Endothelial cell of umbilical vein (primary cell): ENCODE measurements around the gene CETN1. TPM values are rescaled to one million over a fixed set of nuclear protein-coding genes. Genes with fewer than 3 reads are reported as not detected.

Source experiments
- BruUV-seq: library from RNA; stranded (reverse); fragments of 400-500 nt; replicated peaks from 2 replicates; lab custom pipeline; 2021; lab: Mats Ljungman, UMichigan
- CTCF ChIA-PET: fragments of 300-600, 350-600 bp; sonication (Branson Sonifier 250); formaldehyde crosslinking; loops from one replicate; lab custom pipeline; 2021; ENCODE audit warnings: antibody characterized with exemption, inconsistent platforms; lab: Charles Lee
- POLR2A ChIA-PET: fragments of 300-600, 350-600 bp; sonication (Branson Sonifier 250); formaldehyde crosslinking; loops from one replicate; lab custom pipeline; 2021; ENCODE audit warnings: antibody characterized with exemption, inconsistent platforms; lab: Charles Lee
- DNase-seq: peaks from one replicate; pipeline ENCODE4 v3.0.0-alpha.2; 2011; ENCODE audit warnings: low read depth, low spot score
- FAIRE-seq: peaks from 2 replicates; lab custom pipeline; 2011; peaks lifted over from hg19 to GRCh38; lab: Jason Lieb, UNC
- H2AFZ ChIP-seq: 2 replicates; pipeline ENCODE4 v1.6.0; 2012; ENCODE audit warnings: low read depth, low read length, control low read depth, inconsistent platforms
- H3K27ac ChIP-seq: 2 replicates; pipeline ENCODE4 v1.5.1; 2011; ENCODE audit warnings: low read depth, mild to moderate bottlenecking, control low read depth, low read length, moderate library complexity; ENCODE audit not compliant: insufficient read depth
- H3K27me3 ChIP-seq, 2 experiments: 2 replicates each; pipeline versions ENCODE4 v1.6.0 to v1.6.1; 2011; ENCODE audit warnings: low read length in 2 of 2, mixed read lengths in 1 of 2; ENCODE audit not compliant: control insufficient read depth in 2 of 2, insufficient read depth in 2 of 2
- H3K36me3 ChIP-seq, 2 experiments: 2 replicates in 1 of 2; 3 replicates in 1 of 2; pipeline ENCODE4 v1.5.1; 2011; ENCODE audit warnings: low read length in 2 of 2, mild to moderate bottlenecking in 1 of 2, moderate library complexity in 1 of 2; ENCODE audit not compliant: control insufficient read depth in 2 of 2, insufficient read depth in 2 of 2; ENCODE audit errors: extremely low read depth in 1 of 2
- H3K4me1 ChIP-seq: 3 replicates; pipeline ENCODE4 v1.5.1; 2011; ENCODE audit warnings: mild to moderate bottlenecking, low read length; ENCODE audit not compliant: control insufficient read depth, insufficient read depth; ENCODE audit errors: extremely low read depth
- H3K4me2 ChIP-seq: 2 replicates; pipeline ENCODE4 v1.6.1; 2011; ENCODE audit warnings: low read length, control low read depth, mixed read lengths; ENCODE audit not compliant: insufficient read depth
- H3K4me3 ChIP-seq, 3 experiments: fragments of 200-600 bp in 1 of 3; sonication (generic), shearing (Covaris generic) in 1 of 3; replicated peaks in 1 of 3; 2 replicates each; pipeline ENCODE4 v1.5.1; 2011 to 2016; ENCODE audit warnings: control low read depth in 3 of 3, low read length in 3 of 3, mild to moderate bottlenecking in 2 of 3, inconsistent platforms in 1 of 3, low read depth in 1 of 3, moderate library complexity in 1 of 3; ENCODE audit not compliant: insufficient read depth in 1 of 3
- H3K79me2 ChIP-seq: 2 replicates; pipeline ENCODE4 v1.6.0; 2012; ENCODE audit warnings: low read length, inconsistent platforms; ENCODE audit not compliant: control insufficient read depth, insufficient read depth
- H3K9ac ChIP-seq: replicated peaks from 2 replicates; pipeline ENCODE3; 2011; ENCODE audit warnings: low read length, control low read depth; ENCODE audit not compliant: insufficient read depth; ENCODE audit errors: extremely low read depth
- H3K9me1 ChIP-seq: replicated peaks from 3 replicates; pipeline ENCODE4 v1.6.0; 2011; ENCODE audit warnings: mild to moderate bottlenecking, low read length; ENCODE audit not compliant: control insufficient read depth, insufficient read depth; ENCODE audit errors: extremely low read depth
- H3K9me3 ChIP-seq: replicated peaks from 2 replicates; pipeline ENCODE4 v1.5.1; 2012; ENCODE audit warnings: low read length, inconsistent platforms; ENCODE audit not compliant: control insufficient read depth, insufficient read depth
- H4K20me1 ChIP-seq: replicated peaks from 2 replicates; pipeline ENCODE3; 2011; ENCODE audit warnings: mild to moderate bottlenecking, low read length; ENCODE audit not compliant: control insufficient read depth, insufficient read depth; ENCODE audit errors: extremely low read depth
- CTCF ChIP-seq, 2 donors: IDR thresholded peaks; 1 replicate in 1 of 2; 2 replicates in 1 of 2; pipeline ENCODE4 v1.5.1; 2011; ENCODE audit warnings: low read length in 2 of 2, mild to moderate bottlenecking in 2 of 2, moderate library complexity in 2 of 2, control low read depth in 1 of 2, inconsistent platforms in 1 of 2, low read depth in 1 of 2; ENCODE audit not compliant: insufficient read depth in 1 of 2; ENCODE audit errors: extremely low read depth in 1 of 2
- EZH2 ChIP-seq: IDR thresholded peaks from 2 replicates; pipeline ENCODE4 v1.6.1; 2012; ENCODE audit warnings: borderline replicate concordance, low read depth, mild to moderate bottlenecking, moderate library complexity, low read length, inconsistent platforms; ENCODE audit not compliant: severe bottlenecking
- FOS ChIP-seq: IDR thresholded peaks from 2 replicates; pipeline ENCODE4 v1.6.1; 2011; ENCODE audit warnings: mild to moderate bottlenecking, low read length, moderate library complexity, borderline replicate concordance; ENCODE audit not compliant: insufficient read depth
- GATA2 ChIP-seq: IDR thresholded peaks from 2 replicates; pipeline ENCODE4 v1.7.0; 2011; ENCODE audit warnings: low read depth, mild to moderate bottlenecking, moderate library complexity, mixed read lengths, low read length; ENCODE audit not compliant: insufficient read length, insufficient read depth
- JUN ChIP-seq: IDR thresholded peaks from 2 replicates; pipeline ENCODE4 v1.6.1; 2011; ENCODE audit warnings: borderline replicate concordance, low read depth; ENCODE audit not compliant: insufficient read length, insufficient read depth
- MAX ChIP-seq: IDR thresholded peaks from 2 replicates; pipeline ENCODE4 v1.6.1; 2011; ENCODE audit not compliant: insufficient read depth, insufficient read length
- MYC ChIP-seq: IDR thresholded peaks from one replicate; pipeline ENCODE4 v1.6.1; 2011; ENCODE audit warnings: mild to moderate bottlenecking, low read depth, low read length
- POLR2A ChIP-seq: IDR thresholded peaks from 2 replicates; pipeline ENCODE4 v1.6.1; 2012; ENCODE audit warnings: low read depth, mild to moderate bottlenecking, control low read depth, low read length
- POLR2AphosphoS5 ChIP-seq: IDR thresholded peaks from 2 replicates; pipeline ENCODE4 v1.6.1; 2012; ENCODE audit warnings: low read depth, mild to moderate bottlenecking, control low read depth, low read length, moderate library complexity; ENCODE audit not compliant: insufficient read depth
- dilution Hi-C: fragments of 300-500 bp; cut with MboI; formaldehyde crosslinking; loops from one replicate; pipeline ENCODE4 v1.15.0; 2019; ENCODE audit warnings: low sequenced_read_pairs; ENCODE audit not compliant: extremely low pct_ligation_motif_present
- intact Hi-C: fragments of 100-400 bp; cut with micrococcal nuclease; formaldehyde crosslinking; loops from one replicate; pipeline ENCODE4 v1.10.0; 2022
- polyA plus RNA-seq, 4 experiments: library from polyadenylated mRNA; depleted of rRNA in 3 of 4; stranded (reverse) in 3 of 4; unstranded in 1 of 4; fragments of >200 nt; gene quantifications; 2 replicates each; pipeline versions ENCODE4 v1.2.1 to v1.2.3, GENCODE V29; 2011 to 2012; ENCODE audit warnings: missing spikeins in 1 of 4
- total RNA-seq: library from RNA; stranded (reverse); gene quantifications from 2 replicates; pipeline ENCODE4 v1.2.3, GENCODE V29; 2021

CETN1 gene
- total and polyA plus RNA-seq, 2 donors (not counting 3 experiments of a cell fraction or from before 2014, with no cell fraction given), result not detected

- H3K27ac ChIP-seq, result no peak overlapping the region
- ChIA-PET CTCF (no interaction called here), POLR2A (no interaction called here)
- TF ChIP-seq POLR2AphosphoS5 (no peak), MAX (no peak), JUN (no peak), POLR2A (no peak), EZH2 (no peak), FOS (no peak), GATA2 (no peak), MYC (no peak), CTCF (IDR thresholded peaks at IDR 0.05; ENCODE audit: extremely low read depth in 1 of 2, insufficient read depth in 1 of 2, low read depth in 1 of 2, low read length in 2 of 2) (no peak)
- DNase-seq, result no peak
- dilution Hi-C loops (no loop called here), intact Hi-C loops (no loop called here)
- no TSS peak for BruUV-seq
- no peaks in the 10 kb centered on the region for H3K9me3 ChIP-seq
- H3K9ac ChIP-seq, result no peak overlapping the region
- H3K4me3 ChIP-seq, result no peak overlapping the region
- H4K20me1 ChIP-seq, result no peaks in the 10 kb centered on the region
- no peak overlapping the region for H3K4me2 ChIP-seq
- H3K27me3 ChIP-seq, result peaks cover 5 to 7% of the 10 kb centered on the region in 2 experiments
- H3K9me1 ChIP-seq, result no peaks in the 10 kb centered on the region
- H3K4me1 ChIP-seq, result no peaks in the 10 kb centered on the region
- H3K36me3 ChIP-seq, result no peaks in the 10 kb centered on the region
- no peaks in the 10 kb centered on the region for H3K79me2 ChIP-seq
- H2AFZ ChIP-seq, result no peak overlapping the region
- FAIRE-seq, result no peak
Observed at GRCh38 chr18:551404-552061, 28.6 kb upstream of the CETN1 start.
